GM18511 (cell line): ENCODE data around the gene LRP1-AS.

Experiments used
- ATAC-seq: cut with Tn5 transposase; IDR thresholded peaks from one replicate; pipeline ENCODE4 v1.9.1; 2021; ENCODE audit warnings: mild to moderate bottlenecking, moderate library complexity; ENCODE audit not compliant: unreplicated experiment

LRP1-AS gene

DNA sequence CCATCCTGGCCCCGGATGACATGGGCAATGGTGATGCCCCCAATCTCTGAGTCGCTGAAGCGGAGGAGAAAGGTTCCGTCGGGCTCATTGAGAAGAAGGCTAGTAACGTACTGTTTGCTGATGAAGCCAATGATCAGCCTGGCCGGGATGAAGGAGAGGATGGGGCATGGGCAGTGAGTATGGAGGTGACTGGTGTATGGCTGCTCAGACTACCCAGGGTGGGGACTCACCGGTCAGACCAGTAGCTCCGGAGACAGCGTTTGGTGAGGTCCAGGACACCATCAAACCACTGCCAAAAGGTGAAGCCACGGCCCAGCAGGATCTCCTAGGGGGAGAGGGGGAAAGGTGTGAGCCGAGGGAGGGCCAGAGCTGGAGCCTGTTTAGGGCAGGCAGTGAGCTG, 47.7 kb downstream of the LRP1-AS start:
- no peak for ATAC-seq

DNA sequence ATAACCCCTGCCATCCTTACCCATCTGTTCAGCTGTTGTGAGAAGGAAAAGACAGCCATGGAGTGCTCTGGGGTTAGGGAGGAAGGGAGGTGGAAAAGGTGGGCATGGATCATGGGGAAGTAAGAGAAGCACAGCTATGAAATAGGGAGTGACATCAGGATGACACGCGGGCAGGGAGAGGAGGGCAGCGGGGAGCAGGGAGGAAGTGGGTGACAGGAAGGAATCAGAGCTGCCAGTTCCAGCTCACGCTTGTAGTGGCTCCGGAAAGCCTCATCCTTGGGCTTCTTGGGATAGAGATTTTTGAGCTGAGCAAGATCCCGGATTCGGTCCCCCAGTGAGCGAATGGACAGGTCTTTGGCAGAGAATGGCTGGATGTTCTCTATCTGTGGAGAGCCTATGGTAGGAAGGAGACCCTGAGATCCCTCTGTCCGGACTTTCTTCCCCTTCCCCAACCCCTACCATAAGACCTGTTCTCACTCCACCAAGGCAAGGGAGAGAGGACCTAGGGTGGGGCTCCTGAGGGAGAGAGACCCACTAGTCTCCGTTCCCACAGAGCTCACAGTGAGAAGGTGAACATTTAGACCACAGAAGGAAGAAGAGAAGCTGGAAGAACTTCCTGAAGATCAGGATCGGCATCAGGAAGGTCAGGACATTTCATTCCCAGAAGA, 48.2 kb downstream of the LRP1-AS start:
- ATAC-seq: no peak

DNA sequence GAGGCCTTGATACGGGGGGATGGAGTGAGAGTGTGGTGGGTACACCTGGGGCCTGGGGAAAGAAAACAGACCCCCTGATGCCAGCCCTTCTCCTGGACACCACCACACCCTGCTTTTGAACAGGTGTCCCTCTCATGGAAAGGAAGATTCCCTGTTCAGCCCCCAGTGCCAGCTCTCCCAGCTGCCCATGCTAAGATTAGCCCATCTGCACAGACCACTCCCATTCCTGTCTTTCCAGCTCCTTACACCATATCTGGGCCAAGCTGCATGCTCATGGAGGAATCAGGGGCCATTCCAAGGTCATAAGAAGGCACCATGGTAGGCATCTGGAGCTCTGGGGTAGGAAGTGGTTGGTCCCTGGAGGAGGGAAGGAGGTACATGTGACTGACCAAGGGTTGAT, 48.9 kb downstream of the LRP1-AS start:
- no peak for ATAC-seq

DNA sequence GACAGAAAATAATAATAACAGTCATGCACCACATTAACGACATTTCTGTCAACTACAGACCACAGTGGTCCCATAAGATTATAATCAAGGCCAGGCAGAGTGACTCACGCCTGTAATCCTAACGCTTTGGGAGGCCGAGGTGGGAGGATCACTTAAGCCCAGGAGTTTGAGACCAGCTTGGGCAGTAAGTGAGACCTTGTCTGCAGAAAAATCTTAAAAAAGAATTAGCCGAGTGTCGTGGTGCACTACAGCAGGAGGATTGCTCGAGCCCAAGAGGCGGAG, 49.9 kb downstream of the LRP1-AS start:
- ATAC-seq: no peak

DNA sequence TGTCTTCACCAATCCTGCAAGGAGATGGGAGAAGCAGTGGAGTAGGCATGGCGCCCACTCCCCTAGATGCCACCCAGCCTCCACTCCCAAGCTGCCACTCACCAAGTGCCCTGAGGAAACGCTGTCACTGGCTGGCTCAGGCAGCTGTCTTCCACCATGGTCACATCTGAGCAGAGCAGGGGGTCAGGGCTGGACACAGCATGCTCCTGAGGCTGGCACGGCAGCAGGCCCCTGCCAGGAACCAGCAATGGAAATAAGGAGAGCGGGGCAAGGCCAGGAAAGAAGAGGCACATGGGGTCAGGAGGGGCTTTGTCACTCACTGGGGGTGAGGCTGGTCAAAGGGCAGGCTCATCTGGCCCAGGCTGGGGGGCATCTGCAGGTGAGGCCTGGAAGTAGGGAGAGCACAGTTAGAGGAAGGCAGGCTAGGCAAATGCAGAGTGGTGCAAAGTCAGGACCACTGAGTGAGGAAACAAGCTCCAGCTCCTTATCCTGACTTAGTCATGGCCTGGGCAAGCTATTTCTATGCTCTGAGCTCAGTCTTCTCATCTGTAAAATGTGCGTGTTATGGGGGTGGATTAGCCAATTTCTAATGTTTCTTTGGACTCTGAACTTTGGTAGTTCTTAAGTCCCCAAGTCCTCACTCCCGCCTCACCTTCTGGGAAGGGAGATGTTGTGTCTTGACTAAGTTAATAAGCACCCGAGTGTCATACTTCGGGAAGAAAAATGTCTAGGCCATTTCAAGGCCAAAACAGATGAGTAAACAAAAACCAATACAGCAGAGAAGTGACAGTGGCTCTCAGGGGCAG, 50.5 kb downstream of the LRP1-AS start:
- ATAC-seq: no peak

DNA sequence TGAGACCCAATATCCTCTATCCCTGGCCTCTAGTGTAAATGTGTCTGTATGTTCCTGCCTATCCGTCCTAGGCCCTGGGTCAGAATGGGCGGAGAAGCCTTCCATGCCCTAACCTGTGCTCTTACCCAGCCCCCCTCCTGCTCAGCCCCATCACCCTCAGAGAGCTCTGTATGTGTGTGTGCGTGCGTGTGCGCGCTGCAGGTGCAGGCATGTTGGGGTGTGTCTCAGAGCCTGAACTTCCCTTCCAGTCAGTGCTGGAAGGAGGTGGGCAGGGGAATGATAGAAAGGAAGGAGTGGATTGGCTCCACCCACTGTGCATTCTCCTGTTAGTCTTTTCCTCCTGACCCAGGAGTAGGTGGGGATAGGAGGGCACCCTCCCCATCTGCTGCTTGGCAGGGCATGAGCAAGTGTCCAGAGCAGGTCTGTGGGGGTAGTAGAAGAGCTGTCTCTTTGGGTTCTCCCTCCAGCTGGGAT, 51.3 kb downstream of the LRP1-AS start:
- no peak for ATAC-seq

DNA sequence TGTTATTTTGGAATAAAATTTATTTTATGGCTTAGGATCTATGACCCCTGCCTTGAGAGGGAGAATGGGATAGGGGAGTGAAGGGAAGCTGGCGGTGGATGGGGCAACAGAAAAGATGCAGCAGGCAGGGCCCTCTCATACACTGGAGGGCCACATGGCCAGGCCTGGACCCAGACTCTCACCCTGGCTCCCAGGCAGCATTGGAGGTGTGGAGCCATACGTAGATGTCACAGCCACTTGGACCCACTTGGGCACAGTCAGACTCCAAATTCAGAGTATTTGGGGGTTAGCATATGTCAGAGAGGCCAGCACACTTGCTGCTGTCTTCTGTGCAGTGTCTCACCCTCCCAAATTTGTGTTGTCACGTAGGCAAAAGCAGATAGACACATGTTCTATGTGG, 52.0 kb downstream of the LRP1-AS start:
- no peak for ATAC-seq
